Amniotic stem cell (primary cell): ENCODE results near the gene POLR2J.
"Not testable (repeated sequence)": the region's sequence is repeated elsewhere in the genome, so short reads cannot be mapped to it uniquely, and the experiment has no call there.

Experiments
- DNase-seq: peaks from one replicate; lab custom pipeline; 2025; lab: John Stamatoyannopoulos, UW

POLR2J gene

DNA sequence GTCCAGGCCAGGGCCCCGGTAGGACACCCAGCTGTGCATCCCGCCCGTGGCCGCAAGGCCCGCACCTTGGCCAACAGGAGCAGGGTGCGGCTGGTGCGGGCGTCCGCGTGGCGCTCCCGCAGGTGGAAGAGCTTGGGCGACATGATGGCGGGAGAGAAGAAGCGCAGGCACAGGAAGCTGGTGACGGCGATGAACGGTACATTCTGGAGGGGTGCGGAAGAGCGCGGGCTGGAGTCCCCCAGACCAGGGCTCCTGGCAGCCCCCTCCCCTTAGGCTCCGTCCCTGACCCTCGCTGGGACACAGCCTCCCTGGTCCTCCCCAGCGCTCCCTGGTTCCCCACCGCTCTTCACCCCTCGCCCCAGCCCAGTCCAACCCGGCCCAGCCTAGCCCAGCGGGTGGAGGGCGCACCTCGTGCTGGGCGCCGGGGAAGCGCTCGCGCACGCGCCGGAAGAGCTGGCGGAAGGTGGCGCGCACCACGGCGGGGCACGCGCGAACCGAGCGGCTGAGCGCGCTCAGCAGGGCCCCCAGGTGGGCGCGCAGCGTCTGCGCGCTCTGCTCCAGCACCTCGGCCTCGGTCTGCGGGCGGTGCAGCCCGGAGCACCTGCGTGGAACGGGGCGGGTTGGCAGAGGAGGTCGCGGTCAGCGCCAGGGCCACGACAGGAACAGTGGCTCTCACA is 15.9 kb upstream of the POLR2J start:
- DNase-seq, result not testable (repeated sequence)

DNA sequence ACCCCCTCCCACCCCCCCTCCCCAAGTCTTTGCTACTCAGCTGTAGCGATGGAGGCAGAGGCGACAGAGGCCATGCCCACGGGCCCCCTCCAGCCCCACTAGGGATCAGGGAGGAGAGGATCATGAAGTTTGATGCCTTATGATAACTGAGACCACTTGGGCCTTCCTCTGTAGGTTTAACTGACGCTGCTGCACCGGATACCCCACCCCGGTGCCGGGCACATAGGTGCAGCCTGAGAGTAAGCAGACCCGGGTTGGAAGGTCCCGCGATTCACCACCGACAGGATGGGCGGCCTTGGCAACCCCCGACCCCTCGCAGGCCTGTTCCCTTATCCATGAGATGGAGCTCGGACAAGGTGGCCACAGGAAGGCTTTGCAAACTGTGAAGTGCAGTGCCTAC is 15.3 kb upstream of the POLR2J start:
- not testable (repeated sequence) for DNase-seq

- not testable (repeated sequence) for DNase-seq
Measured at GRCh38 chr7:102493220-102493935, 14.7 kb upstream of the POLR2J start.

DNA sequence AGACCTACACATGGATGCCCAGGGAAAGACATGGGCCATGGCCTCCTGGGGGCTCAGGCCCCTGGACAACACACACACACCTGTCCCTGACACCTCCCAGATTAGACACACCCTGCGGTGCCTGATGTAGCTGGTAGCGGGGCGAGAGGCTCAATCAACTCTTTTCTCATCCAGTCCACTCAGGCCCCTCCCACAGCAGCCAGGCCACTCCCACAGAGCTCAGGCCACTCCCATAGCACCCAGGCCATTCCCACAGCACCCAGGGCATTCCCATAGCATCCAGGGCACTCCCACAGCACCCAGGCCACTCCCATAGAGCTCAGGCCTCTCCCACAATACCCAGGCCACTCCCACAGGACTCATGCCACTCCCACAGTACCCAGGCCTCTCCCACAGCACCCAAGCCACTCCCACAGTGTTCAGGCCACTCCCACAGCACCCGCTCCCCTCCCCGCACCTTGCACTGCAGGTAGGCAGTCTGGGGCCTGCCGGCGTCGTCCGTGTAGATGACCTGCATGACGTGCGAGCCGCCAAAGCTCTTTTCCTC is 11.9 kb upstream of the POLR2J start:
- not testable (repeated sequence) for DNase-seq

DNA sequence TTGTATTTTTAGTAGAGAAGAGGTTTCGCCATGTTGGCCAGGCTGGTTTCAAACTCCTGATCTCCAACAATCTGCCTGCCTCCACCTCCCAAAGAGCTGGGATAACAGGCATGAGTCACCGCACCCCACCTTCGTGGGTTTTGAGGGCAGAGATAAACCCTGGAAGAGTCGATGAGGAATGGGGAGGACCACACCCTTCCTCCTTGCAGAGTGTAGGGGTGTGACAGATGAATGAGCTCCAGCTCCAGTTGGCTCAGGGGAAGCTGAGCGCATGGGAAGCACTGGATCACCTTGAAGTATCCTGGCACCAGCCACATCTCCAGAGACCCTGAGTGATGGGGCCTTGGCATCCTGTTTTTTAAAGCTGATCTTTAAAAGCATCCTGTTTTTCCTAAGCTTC is 5.6 kb upstream of the POLR2J start:
- DNase-seq, result not testable (repeated sequence)

DNA sequence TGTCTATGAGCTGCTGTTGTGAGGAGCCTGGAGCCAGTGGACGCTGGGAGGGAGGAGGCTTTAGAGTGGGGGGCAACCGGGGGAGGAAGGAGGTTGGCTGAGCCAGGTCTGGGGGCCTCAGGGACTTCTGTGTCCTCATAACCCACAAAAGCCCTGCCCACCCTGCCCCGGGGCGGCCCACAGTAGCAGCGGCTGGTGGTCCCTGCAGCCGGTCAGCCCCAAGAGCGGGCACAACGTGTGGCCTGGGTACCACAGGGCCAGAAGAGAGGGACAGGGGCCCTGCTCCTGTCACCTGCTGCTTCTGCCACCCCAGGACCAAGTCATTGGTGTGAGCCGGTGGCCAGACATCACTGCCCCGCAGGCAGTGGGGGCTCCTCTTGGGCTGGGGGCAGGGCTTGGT is 3.2 kb upstream of the POLR2J start:
- not testable (repeated sequence) for DNase-seq

GRCh38 chr7:102479982-102480637 is 1.4 kb upstream of the POLR2J start:
- DNase-seq, result not testable (repeated sequence)

DNA sequence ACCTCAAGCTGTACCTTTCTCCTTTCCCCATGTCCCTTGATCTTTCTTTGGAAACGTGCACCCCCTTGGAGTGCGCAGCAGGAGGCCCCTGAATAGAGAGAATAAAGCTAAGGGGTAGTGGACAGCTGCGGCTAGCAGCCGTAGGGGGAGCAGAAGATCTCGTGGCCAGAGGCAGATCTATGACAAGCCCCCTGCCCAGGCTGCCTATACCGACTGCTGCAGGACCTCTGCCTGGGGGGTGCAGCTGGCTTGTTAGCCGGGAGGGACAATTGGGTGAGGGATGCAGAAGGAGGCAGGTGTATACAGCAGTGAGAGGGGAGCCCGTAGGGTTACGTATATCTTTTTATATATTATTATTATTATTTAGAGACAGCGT is 475 bp upstream of the POLR2J start:
- DNase-seq, result not testable (repeated sequence)

- DNase-seq, result not testable (repeated sequence)
Measured at GRCh38 chr7:102474736-102475435, 3.8 kb downstream of the POLR2J start.

DNA sequence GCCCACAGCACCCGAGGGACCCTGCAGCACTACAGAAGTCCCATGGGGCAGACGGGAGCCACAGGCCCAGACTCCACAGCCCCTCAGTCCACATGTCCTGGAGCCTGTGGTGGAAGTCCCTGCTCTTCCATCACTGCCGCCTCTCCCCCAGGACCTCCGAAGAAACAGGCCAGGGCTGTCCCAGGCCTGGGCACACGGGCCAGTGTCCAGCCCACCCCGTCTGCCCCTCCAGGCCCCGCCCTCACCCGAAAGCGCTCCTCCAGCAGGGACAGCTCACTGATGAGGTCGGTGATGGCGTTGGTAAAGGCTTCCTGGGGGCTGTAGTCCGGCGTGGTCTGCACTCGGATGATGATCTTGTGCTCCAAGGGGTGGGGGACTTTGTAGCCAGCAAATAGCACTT is 4.6 kb downstream of the POLR2J start:
- not testable (repeated sequence) for DNase-seq

- no peak for DNase-seq
Measured at GRCh38 chr7:102473271-102473991, 5.3 kb downstream of the POLR2J start.

GRCh38 chr7:102472126-102473041 is 6.3 kb downstream of the POLR2J start:
- no peak for DNase-seq

GRCh38 chr7:102471791-102472125 is 7.0 kb downstream of the POLR2J start:
- DNase-seq, result no peak

- DNase-seq, result no peak
Measured at GRCh38 chr7:102469972-102470825, 8.5 kb downstream of the POLR2J start.

DNA sequence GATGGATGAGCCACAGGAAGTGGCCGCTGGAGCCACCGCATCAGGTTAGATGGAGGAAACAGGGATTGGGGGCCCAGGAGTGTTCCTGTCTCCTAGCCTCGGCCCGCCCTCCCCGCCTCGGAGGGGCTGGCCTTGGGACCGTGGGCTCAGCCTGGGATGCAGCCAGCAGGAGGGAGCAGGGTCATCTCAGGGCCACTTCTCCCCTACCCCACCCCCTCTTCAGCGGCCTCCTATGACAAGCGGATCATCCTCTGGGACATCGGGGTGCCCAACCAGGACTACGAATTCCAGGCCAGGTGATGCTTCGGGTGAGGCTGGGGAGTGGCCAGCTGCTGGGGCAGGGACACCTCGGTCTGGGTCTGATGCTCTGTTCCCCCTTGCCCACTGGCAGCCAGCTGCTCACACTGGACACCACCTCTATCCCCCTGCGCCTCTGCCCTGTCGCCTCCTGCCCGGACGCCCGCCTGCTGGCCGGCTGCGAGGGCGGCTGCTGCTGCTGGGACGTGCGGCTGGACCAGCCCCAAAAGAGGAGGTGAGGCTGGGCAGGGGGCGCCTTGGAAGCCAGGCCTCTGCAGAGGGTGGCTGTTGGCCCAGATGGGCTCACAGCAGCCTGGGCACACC is 9.3 kb downstream of the POLR2J start:
- DNase-seq, result no peak

DNA sequence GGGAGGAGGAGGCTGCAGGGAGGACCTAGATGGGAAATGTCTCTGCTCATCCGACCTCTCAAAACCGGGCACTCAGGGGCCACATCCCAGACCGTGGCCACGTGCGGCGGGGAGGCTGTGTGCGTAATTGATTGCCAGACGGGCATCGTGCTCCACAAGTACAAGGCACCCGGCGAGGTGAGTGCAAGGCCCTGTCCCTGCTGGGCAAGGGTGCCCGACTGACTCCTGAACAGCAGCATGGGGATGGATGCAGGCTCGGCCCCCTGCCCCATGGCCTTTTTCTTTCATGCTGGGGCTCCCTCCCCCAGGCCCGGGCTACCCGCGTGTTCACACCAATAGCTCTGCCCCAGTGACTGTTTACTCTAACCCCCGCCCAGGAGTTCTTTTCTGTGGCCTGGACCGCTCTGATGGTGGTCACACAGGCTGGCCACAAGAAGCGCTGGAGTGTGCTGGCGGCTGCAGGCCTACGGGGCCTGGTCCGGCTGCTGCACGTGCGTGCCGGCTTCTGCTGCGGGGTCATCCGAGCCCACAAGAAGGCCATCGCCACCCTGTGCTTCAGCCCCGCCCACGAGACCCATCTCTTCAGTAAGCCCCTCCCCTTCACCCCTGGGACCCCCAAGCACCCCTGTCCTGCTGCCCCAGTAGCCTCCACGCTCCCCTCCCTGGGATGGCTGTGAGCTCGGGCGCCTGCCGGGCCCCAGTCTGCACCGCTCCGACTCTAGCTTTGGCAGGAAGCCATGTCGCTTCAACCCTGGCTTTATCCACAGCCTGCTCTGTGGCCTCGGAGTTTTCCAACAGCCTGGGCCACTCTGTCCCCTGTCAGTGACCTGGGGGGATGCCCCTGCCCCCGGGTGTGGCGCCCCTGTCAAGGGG is 10.0 kb downstream of the POLR2J start:
- no peak for DNase-seq

GRCh38 chr7:102467581-102468477 is 10.9 kb downstream of the POLR2J start:
- no peak for DNase-seq
